B cell (primary cell): ENCODE results near the gene BBX. TPM values are rescaled to one million over a fixed set of nuclear protein-coding genes. Genes with fewer than 3 reads are reported as not detected.

ENCODE experiments used
- ATAC-seq: fragments of 200-7000 bp; cut with Tn5 transposase; one replicate; pipeline ENCODE4 v1.10.0; 2021; ENCODE audit warnings: low read depth, mild to moderate bottlenecking, moderate number of reproducible peaks, moderate library complexity
- CTCF ChIA-PET: fragments of 350-600 bp; sonication (Branson Sonifier 250); formaldehyde crosslinking; loops from one replicate; lab custom pipeline; 2021; ENCODE audit warnings: antibody characterized with exemption, inconsistent platforms; lab: Charles Lee
- POLR2A ChIA-PET: fragments of 350-600 bp; sonication (Branson Sonifier 250); formaldehyde crosslinking; loops from one replicate; lab custom pipeline; 2021; ENCODE audit warnings: antibody characterized with exemption; lab: Charles Lee
- DNase-seq: peaks from one replicate; pipeline ENCODE4 v3.0.0; 2013
- H2AFZ ChIP-seq: 2 replicates; pipeline ENCODE4 v1.6.1; 2012; ENCODE audit warnings: mild to moderate bottlenecking, low read depth, low read length; ENCODE audit not compliant: insufficient read depth, poor library complexity, severe bottlenecking
- H3K27ac ChIP-seq, 2 donors: 1 replicate in 1 of 2; 2 replicates in 1 of 2; pipeline ENCODE4 v1.5.1; 2012 to 2013; ENCODE audit warnings: low read length in 2 of 2, mild to moderate bottlenecking in 2 of 2, moderate library complexity in 1 of 2
- H3K27me3 ChIP-seq, 4 experiments: fragments of 200-600 bp in 1 of 4; sonication (generic) in 1 of 4; replicated peaks in 1 of 4; 1 replicate in 2 of 4; 2 replicates in 2 of 4; pipeline versions ENCODE4 v1.6.1 to v1.7.0; 2013 to 2016; ENCODE audit warnings: low read length in 3 of 4, mild to moderate bottlenecking in 2 of 4, mixed read lengths in 1 of 4, moderate library complexity in 1 of 4; ENCODE audit not compliant: insufficient read depth in 4 of 4, control insufficient read depth in 3 of 4; ENCODE audit errors: control extremely low read depth in 1 of 4
- H3K36me3 ChIP-seq, 2 experiments: replicated peaks in 1 of 2; 1 replicate in 1 of 2; 2 replicates in 1 of 2; pipeline versions ENCODE4 v1.6.1 to v1.7.1; 2013; ENCODE audit warnings: low read length in 1 of 2; ENCODE audit not compliant: insufficient read depth in 2 of 2, control insufficient read depth in 1 of 2; ENCODE audit errors: control extremely low read depth in 1 of 2, extremely low read depth in 1 of 2
- H3K4me1 ChIP-seq, 2 donors: fragments of 200-600 bp in 1 of 2; sonication (generic) in 1 of 2; 1 replicate in 1 of 2; 2 replicates in 1 of 2; pipeline versions ENCODE4 v1.5.1 to v1.6.1; 2013 to 2017; ENCODE audit warnings: low read length in 2 of 2; ENCODE audit not compliant: control insufficient read depth in 2 of 2, insufficient read depth in 2 of 2
- H3K4me2 ChIP-seq: replicated peaks from 2 replicates; pipeline ENCODE3; 2012; ENCODE audit warnings: mild to moderate bottlenecking, low read depth, low read length; ENCODE audit not compliant: poor library complexity, severe bottlenecking
- H3K4me3 ChIP-seq, 5 experiments: fragments of 200-600 bp in 1 of 5; sonication (generic) in 1 of 5; 1 replicate in 3 of 5; 2 replicates in 2 of 5; pipeline versions ENCODE4 v1.5.1 to v1.7.0; 2011 to 2016; ENCODE audit warnings: low read length in 4 of 5, mild to moderate bottlenecking in 4 of 5, low read depth in 2 of 5, control low read depth in 1 of 5, moderate library complexity in 1 of 5; ENCODE audit not compliant: insufficient read depth in 1 of 5; ENCODE audit errors: control extremely low read depth in 1 of 5, extremely low read depth in 1 of 5
- H3K79me2 ChIP-seq: fragments of 200-600 bp; sonication (generic); one replicate; pipeline ENCODE4 v1.6.0; 2016; ENCODE audit warnings: low read length; ENCODE audit not compliant: control insufficient read depth, insufficient read depth
- H3K9ac ChIP-seq: fragments of 200-600 bp; sonication (generic); 2 replicates; pipeline ENCODE4 v1.6.1; 2017; ENCODE audit warnings: mild to moderate bottlenecking, low read length, moderate library complexity
- H3K9me3 ChIP-seq, 3 donors: one replicate each; pipeline versions ENCODE4 v1.6.1 to v1.7.1; 2013; ENCODE audit warnings: low read length in 2 of 3; ENCODE audit not compliant: control insufficient read depth in 2 of 3, insufficient read depth in 1 of 3; ENCODE audit errors: control extremely low read depth in 1 of 3
- H4K20me1 ChIP-seq: 2 replicates; pipeline ENCODE4 v1.6.0; 2012; ENCODE audit warnings: mild to moderate bottlenecking, low read length; ENCODE audit not compliant: insufficient read depth, control insufficient read depth, poor library complexity, severe bottlenecking
- H3K27ac Mint-ChIP-seq: one replicate; pipeline ENCODE4 v1.8.0; 2021; ENCODE audit warnings: mixed read lengths
- H3K27me3 Mint-ChIP-seq: one replicate; pipeline ENCODE4 v1.8.0; 2021; ENCODE audit warnings: mixed read lengths
- H3K4me1 Mint-ChIP-seq: one replicate; pipeline ENCODE4 v1.8.0; 2021; ENCODE audit warnings: mixed read lengths
- H3K4me3 Mint-ChIP-seq: one replicate; pipeline ENCODE4 v1.8.0; 2021; ENCODE audit warnings: mixed read lengths
- H3K9me3 Mint-ChIP-seq: one replicate; pipeline ENCODE4 v1.8.0; 2022; ENCODE audit warnings: mixed read lengths; ENCODE audit not compliant: insufficient read depth
- EZH2 ChIP-seq: IDR thresholded peaks from 2 replicates; pipeline ENCODE4 v1.6.1; 2012; ENCODE audit warnings: borderline replicate concordance, low read depth, mild to moderate bottlenecking, moderate library complexity, low read length; ENCODE audit not compliant: insufficient read depth, poor library complexity, severe bottlenecking
- WGBS: methylation state at CpG from one replicate; pipeline ENCODE4 v1.1.5; 2013; ENCODE audit warnings: missing lambda C conversion rate; ENCODE audit not compliant: insufficient coverage; 5-methylcytosine and 5-hydroxymethylcytosine counted together
- intact Hi-C: fragments of 100-400 bp; cut with micrococcal nuclease; formaldehyde crosslinking; loops from one replicate; pipeline ENCODE4 v1.10.0; 2022
- polyA plus RNA-seq: library from polyadenylated mRNA; depleted of rRNA; stranded (reverse); fragments of >200 nt; gene quantifications from 2 replicates; pipeline ENCODE4 v1.2.3, GENCODE V29; 2012
- total RNA-seq, 2 donors: library from RNA; stranded (reverse); fragments of 120-200 nt in 1 of 2; gene quantifications; 1 replicate in 1 of 2; 2 replicates in 1 of 2; pipeline versions ENCODE4 v1.2.3 to v1.2.4, GENCODE V29; 2013 to 2022
- TF ChIP-seq, protein P1 (sequence below): fragments of 200-600 bp; IDR thresholded peaks from one replicate; pipeline ENCODE4 v1.8.0; 2022; ENCODE audit warnings: antibody characterized with exemption, mild to moderate bottlenecking

The BBX gene
- total and polyA plus RNA-seq, 2 donors (not counting 1 experiment from before 2014, with no cell fraction given) = 27.8 to 133 TPM

DNA sequence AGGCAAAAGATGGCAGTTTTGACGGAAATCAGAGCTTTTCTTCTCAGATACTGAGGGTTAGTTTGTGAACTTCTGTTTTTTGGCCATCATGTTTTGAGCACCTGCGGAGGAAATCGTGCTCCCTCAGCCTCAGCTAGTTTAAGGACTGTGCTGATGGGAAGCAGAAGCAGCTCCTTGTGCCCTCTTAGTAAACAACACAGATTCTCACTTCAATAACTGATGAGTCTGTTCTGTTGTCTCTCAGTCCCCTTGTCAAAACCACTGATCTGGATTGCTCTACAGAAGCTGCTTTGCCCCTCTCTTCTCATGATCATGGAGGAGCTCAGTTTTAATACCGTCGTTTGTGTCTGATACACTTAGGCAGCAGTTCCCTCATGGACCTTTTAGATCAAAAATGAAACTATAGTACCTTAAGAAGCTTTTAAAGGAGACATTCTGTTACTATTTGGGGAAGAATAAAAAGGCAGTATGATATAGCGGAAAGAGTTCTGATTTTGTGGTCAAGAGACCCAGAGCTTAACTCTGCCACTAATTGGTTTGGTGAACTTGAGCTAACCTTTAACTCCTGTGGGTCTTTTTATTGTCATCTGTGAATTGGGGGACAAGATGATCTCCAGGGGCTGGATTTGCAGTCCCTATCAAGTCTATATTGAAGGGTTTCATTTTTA lies 152.6 kb downstream of the BBX start:
- H3K36me3 ChIP-seq = no peaks in the 10 kb centered on the region
- peak overlapping the region; percentile 3 to 47 (median 25) for H3K4me3 ChIP-seq
- POLR2A ChIA-PET = interaction anchor here (0.5 to 1.2 kb wide), 3 partner anchors 14 to 93 kb away, joined by 3 to 9 read pairs (median 5); no protein-coding TSS in a partner anchor
- H3K4me1 Mint-ChIP-seq = peaks cover 47% of the 10 kb centered on the region
- peak; percentile 84 for ATAC-seq
- H3K9me3 Mint-ChIP-seq = no peaks in the 10 kb centered on the region
- H2AFZ ChIP-seq = peak overlapping the region; percentile 41
- peak; percentile 71 for DNase-seq
- H3K4me1 ChIP-seq = peaks cover 23 to 30% of the 10 kb centered on the region in 2 donors
- H3K79me2 ChIP-seq = peaks cover 30% of the 10 kb centered on the region
- H4K20me1 ChIP-seq = peaks cover 14% of the 10 kb centered on the region
- H3K27ac Mint-ChIP-seq = peak overlapping the region; percentile 97
- intact Hi-C loops = loop anchor here (5.0 to 10.0 kb wide), 4 partner anchors 252 to 802 kb away; no protein-coding TSS in a partner anchor
- WGBS = 9% methylated on average over 1 of the region's 6 CpGs
- peak overlapping the region; percentile 48 for H3K9ac ChIP-seq
- H3K27me3 ChIP-seq = no peaks in the 10 kb centered on the region
- CTCF ChIA-PET = interaction anchor here (0.7 to 6.0 kb wide), 30 partner anchors 9 to 877 kb away, joined by 3 to 113 read pairs (median 5); no protein-coding TSS in a partner anchor
- TF ChIP-seq, protein P1, sequence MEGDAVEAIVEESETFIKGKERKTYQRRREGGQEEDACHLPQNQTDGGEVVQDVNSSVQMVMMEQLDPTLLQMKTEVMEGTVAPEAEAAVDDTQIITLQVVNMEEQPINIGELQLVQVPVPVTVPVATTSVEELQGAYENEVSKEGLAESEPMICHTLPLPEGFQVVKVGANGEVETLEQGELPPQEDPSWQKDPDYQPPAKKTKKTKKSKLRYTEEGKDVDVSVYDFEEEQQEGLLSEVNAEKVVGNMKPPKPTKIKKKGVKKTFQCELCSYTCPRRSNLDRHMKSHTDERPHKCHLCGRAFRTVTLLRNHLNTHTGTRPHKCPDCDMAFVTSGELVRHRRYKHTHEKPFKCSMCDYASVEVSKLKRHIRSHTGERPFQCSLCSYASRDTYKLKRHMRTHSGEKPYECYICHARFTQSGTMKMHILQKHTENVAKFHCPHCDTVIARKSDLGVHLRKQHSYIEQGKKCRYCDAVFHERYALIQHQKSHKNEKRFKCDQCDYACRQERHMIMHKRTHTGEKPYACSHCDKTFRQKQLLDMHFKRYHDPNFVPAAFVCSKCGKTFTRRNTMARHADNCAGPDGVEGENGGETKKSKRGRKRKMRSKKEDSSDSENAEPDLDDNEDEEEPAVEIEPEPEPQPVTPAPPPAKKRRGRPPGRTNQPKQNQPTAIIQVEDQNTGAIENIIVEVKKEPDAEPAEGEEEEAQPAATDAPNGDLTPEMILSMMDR = no peak
- no peak for TF ChIP-seq EZH2
- peak overlapping the region; percentile 85 for H3K4me3 Mint-ChIP-seq
- H3K27ac ChIP-seq = peak overlapping the region; percentile 76 to 77
- no peaks in the 10 kb centered on the region for H3K27me3 Mint-ChIP-seq
- peak overlapping the region; percentile 63 for H3K4me2 ChIP-seq
- H3K9me3 ChIP-seq = no peaks in the 10 kb centered on the region
